Activated CD8-positive, alpha-beta memory T cell treated with anti-CD3 and anti-CD28 coated beads for 4 hours (primary cell): Measurements from ENCODE around the gene VWA1.
"Not testable (repeated sequence)": the region's sequence is repeated elsewhere in the genome, so short reads cannot be mapped to it uniquely, and the experiment has no call there.

ENCODE experiments used
- DNase-seq, 2 donors: peaks; one replicate each; pipeline ENCODE4 v3.0.0-alpha.2; 2020; ENCODE audit warnings: low read depth in 2 of 2

The VWA1 gene

DNA sequence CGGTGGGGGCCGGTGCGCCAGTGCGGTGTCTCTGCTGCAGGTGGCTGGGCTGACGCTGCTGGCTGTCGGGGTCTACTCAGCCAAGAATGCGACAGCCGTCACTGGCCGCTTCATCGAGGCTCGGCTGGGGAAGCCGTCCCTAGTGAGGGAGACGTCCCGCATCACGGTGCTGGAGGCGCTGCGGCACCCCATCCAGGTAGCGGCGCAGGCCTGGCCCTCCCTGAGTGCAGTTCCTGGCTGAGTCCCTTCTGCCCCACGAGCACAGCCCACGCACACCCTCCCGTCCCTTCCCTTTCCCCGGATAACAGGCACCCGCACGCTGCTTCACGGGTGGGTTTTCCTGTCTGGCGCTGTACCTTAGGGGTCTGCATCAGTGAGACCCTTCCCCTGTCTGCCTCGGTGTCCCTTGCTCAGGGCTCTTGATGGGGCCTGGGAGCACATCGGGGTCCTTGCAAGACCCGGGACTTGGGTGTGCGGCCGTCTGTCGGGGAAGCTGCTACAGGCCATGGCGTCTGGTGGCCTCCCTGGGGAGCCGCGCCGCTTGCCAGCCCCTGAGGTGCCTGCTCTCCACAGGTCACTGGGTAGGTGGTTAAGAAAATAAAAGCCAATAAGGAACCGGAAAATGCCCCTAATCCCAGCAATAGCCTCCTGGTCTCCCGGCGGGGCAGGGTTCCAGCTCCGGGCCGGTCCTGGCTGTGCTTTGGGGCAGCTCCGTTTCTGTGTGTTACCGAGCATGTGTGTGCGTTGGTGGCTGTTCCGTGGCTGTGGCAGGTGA, 49.7 kb downstream of the VWA1 start:
- DNase-seq, result not testable (repeated sequence)

GRCh38 chr1:1485755-1486317, 50.3 kb downstream of the VWA1 start:
- DNase-seq, result not testable (repeated sequence)

DNA sequence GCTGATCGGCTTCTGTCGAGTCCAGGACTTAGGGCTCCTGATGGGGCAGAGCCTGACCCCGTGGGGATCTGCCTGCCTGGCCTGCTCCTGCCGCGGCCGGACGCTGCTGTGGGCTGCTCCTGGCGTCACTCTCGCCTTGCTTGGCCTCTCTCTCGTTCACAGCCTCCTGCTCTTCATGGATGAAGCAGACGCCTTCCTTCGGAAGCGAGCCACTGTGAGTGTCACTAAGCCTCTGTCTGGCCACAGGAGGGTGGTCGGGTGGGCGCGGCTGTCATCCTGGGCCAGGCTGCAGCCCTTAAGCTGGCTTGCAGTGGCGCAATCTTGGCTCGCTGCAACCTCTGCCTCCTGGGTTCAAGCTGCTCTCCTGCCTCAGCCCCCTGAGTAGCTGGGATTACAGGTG, 52.2 kb downstream of the VWA1 start:
- no peak for DNase-seq

GRCh38 chr1:1489231-1489630, 53.7 kb downstream of the VWA1 start:
- no peak for DNase-seq

DNA sequence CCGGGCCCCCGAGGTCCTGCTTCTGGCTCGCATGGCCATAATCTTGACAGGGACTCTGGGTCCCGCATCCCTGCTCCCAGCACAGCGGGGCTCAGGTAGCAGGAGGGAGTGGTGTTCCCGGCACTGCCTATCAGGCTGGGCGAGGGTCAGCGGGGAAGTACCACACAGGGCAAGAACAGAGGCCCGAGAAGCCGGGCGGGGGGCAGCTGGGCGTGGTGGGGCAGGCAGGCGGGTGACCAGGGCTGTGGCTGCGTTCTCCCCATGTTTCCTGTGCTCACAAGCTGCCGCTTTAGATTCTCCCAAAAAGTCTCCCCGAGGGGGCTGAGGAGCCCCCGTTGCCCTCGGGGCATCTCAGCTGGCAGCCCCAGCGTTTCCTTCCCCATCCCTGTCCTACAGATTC, 54.4 kb downstream of the VWA1 start:
- DNase-seq, result no peak

- DNase-seq, result no peak
Measured at GRCh38 chr1:1490633-1491230, 55.2 kb downstream of the VWA1 start.

GRCh38 chr1:1491601-1492000, 56.1 kb downstream of the VWA1 start:
- no peak for DNase-seq
